ENCODE results near the gene NFYA. TPM values are rescaled to one million over a fixed set of nuclear protein-coding genes. Genes with fewer than 3 reads are reported as not detected.

Gene NFYA
- 8.1 and 8.7 TPM in 2 replicates for total RNA-seq

GRCh38 chr6:41072836-41073202, at the start of gene NFYA:
Gene NFYA (plus strand): TSS chr6:41072974. CDS start chr6:41079090, 6,116 bp downstream.

GRCh38 chr6:41039060-41039998, 33.4 kb upstream of the NFYA start, which contains the start of gene UNC5CL:
Gene UNC5CL (minus strand): TSS chr6:41039221. CDS start chr6:41035074, 4,147 bp downstream.

GRCh38 chr6:41042226-41043055, 30.3 kb upstream of the NFYA start, which contains the start of gene TSPO2:
Gene TSPO2 (plus strand): TSS chr6:41042467. CDS start chr6:41042986, 519 bp downstream.

GRCh38 chr6:41053041-41053440, 19.7 kb upstream of the NFYA start, which contains the start of gene APOBEC2:
Gene APOBEC2 (plus strand): TSS chr6:41053202. CDS start chr6:41053348, 146 bp downstream.

GRCh38 chr6:41071923-41072835, 595 bp upstream of the NFYA start, which contains the start of gene OARD1:
Gene OARD1 (minus strand): TSS chr6:41072356. CDS start chr6:41071634, 722 bp downstream.

Other genes starting within 250 kb of the NFYA start
- not detected in 2 replicates for gene UNC5CL, start 33.8 kb upstream of the NFYA start, total RNA-seq
- gene TSPO2, start 30.5 kb upstream of the NFYA start, total RNA-seq: not detected in 2 replicates
- not detected in 2 replicates for gene APOBEC2, start 19.8 kb upstream of the NFYA start, total RNA-seq
- gene OARD1, start 618 bp upstream of the NFYA start, total RNA-seq: 9.4 and 14.4 TPM in 2 replicates
- gene TREML1, start 81.4 kb downstream of the NFYA start, total RNA-seq: not detected in 2 replicates
- gene TREM2, start 90.1 kb downstream of the NFYA start, total RNA-seq: not detected in 2 replicates
- not detected in 2 replicates for gene TREML2, start 128.2 kb downstream of the NFYA start, total RNA-seq
- gene TREML4, start 155.4 kb downstream of the NFYA start, total RNA-seq: not detected in 2 replicates
- gene TREM1, start 213.7 kb downstream of the NFYA start, total RNA-seq: not detected in 2 replicates

All from myometrial cell (primary cell).